ENCODE measurements around the gene COQ7.

- TF ChIP-seq GATA2 (IDR thresholded peaks at IDR 0.05; ENCODE audit: low read depth, low read length) (no peak), GATA3 (IDR thresholded peaks at IDR 0.05; ENCODE audit: low read depth, low read length) (no peak)
These were observed 446 bp upstream of the COQ7 start for GRCh38 chr16:19066988-19067348.
